Measurements from ENCODE around the gene STAC.
"Not testable (repeated sequence)": the region's sequence is repeated elsewhere in the genome, so short reads cannot be mapped to it uniquely, and the experiment has no call there.

STAC gene

GRCh38 chr3:36524560-36524959, 144.3 kb downstream of the STAC start:
- DNase-seq = no peak

GRCh38 chr3:36525115-36525801, 145.0 kb downstream of the STAC start:
- no peak for DNase-seq

DNA sequence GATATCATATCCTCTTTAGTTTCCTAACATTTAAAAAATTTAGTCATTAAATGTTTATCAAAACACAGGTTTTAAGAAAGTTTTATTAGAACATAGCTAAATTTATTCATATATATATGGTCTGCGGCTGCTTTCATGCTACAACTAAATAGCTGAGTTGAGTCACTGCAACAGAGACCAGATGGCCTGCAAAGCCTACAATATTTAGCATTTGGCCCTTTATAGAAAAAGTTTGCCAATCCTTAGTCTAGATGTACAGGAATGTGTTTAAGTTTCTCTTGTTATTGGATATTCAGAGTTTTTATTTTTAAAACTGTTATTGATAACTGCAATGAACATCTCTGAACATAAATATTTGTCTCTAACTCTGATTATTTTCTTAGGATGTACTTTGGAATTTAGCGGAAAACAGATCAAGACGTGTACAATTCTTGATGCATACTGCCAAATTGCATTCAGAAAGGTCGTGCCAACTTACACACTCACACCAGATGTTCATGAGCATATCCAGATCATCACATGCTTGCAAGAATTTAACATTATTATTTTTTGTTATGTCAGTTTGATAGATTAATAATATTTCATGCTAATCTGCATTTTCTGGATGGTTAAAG, 157.9 kb downstream of the STAC start:
- DNase-seq = no peak

DNA sequence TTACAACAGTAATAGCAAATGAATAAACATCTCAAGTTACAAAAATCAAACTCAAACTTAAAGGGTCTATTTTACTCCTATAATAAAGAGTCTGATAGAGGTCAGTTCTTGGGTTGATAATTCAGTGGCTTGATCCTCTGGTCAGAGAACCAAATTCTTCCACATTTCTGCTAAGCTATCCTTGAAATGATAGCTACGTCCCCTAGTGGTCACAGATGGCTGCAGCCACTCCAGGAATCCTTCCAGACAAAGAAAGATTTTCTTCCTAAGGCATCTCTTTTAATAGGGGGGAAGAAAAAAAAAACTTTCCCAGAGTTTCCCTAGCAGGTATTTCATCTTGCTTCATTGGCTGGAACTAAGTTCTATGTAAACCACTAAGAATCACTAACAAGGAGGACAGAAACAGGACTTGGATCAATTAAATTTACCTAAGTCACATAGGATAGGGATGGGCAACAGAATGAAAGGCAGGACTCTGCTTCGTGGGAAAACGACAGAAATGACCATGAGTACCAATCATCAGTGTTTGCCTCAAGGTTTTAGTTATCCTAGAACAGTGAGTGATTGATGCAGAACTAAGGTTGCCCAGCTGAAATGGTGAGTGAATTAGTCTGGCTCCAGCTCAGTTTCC, 160.7 kb downstream of the STAC start:
- DNase-seq = no peak

- no peak for DNase-seq
Measured at GRCh38 chr3:36542186-36542585, 161.9 kb downstream of the STAC start.

DNA sequence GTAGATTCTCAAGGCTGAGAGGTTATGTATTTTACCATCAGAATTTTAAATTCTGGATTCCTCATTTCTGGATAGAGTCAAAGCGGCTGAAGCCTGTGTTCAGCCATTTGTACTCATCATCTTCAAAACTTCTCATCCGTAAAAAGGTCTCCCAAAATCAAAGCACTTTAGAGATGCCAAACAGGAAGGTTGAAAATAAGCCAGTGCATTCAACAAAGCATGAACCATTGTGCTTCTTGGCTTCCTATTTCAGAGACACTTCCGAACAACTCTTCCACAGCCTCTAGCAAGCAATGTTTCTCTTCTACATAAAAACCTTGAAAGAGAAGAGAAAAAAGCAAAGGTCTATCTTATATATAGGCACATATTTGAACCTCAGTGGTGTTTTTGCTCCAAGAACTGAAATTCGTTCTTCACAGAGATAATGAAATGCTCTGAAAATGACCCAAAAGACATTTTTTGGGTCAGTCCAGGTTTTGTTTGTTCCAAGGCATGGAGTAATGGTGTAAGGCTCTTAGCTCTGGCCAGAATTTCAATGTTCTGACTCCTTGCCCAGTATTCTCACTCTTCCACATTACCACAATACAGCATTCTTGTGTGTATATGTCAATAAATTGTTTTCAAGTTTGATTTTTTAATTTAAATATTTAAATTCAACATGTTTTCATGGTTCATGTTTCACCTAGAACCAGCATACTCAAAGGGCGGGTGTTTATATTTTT, 163.1 kb downstream of the STAC start:
- DNase-seq = no peak

DNA sequence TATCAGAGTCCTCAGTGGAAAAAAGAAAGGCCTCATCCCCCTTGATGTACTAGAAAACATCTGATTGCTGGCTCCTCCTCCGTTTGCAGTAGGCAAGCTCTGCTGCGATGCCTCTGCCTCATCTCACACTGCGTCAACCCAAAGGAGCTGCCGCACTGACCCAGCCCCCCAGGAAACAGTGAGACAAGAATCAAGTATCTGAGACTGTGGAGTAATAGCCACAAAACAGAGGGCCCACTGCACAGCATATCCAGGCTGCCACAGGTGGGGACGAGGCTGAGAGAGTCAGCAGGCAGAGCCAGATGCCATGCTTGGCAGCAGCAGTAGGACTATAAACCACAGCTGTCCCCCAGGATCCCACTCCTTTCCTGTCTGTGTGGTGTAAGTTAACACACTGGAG, 165.9 kb downstream of the STAC start:
- no peak for DNase-seq

- no peak for DNase-seq
Measured at GRCh38 chr3:36548712-36549111, 168.4 kb downstream of the STAC start.

DNA sequence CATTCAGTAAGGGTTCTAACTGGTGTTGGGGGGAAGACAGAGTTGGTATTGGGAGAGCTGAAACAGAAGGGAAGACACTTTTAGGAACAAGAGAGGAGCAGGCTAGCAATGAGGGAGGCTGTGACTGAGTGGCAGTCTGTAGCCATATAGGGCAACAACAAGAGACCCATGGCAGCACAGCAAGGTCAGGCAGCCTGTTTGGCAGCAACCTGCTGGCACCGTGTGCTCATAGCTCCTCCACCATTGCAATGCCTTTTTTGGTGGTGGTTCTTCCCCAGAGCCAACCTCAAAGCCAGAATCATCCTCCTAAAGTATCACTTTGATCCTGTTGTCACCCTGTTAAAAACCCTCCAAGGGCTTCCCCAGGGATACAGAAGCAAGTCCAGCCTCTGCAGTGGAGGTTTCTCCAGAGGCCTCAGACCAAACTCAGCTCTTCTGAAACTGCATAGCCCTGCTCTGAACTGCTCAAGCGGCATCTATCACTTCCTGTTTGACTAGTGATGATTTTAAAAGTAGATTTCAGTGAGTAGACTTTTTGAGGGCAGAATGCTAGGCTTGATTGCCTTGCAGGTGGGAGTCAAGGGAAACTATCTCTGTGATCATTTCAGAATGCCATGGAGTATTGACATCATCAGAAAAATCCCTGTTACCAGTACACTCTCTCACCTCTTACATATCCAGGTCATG, 176.9 kb downstream of the STAC start:
- no peak for DNase-seq

- DNase-seq = no peak
Measured at GRCh38 chr3:36557708-36558421, 177.6 kb downstream of the STAC start.

- DNase-seq = no peak
Measured at GRCh38 chr3:36558961-36559360, 178.7 kb downstream of the STAC start.

GRCh38 chr3:36560685-36561084, 180.4 kb downstream of the STAC start:
- no peak for DNase-seq

GRCh38 chr3:36561601-36562000, 181.3 kb downstream of the STAC start:
- DNase-seq = no peak

- no peak for DNase-seq
Measured at GRCh38 chr3:36562945-36563344, 182.6 kb downstream of the STAC start.

- DNase-seq = no peak
Measured at GRCh38 chr3:36575241-36575640, 194.9 kb downstream of the STAC start.

DNA sequence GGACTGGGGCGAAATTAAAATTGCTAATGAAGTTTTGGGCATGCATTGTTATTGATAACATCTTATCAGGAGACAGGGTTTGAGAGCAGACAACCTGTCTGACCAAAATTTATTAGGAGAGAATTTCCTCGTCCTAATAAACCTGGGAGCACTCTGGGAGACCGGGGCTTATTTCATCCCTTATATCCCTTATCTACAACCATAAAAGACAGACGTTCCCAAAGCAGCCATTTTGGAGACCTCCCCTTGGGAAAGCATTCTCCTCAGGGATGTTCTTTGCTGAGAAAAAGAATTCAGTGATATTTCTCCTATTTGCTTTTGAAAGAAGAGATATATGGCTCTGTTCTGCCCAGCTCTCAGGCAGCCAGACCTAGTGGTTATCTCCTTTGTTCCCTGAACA, 198.1 kb downstream of the STAC start:
- not testable (repeated sequence) for DNase-seq

DNA sequence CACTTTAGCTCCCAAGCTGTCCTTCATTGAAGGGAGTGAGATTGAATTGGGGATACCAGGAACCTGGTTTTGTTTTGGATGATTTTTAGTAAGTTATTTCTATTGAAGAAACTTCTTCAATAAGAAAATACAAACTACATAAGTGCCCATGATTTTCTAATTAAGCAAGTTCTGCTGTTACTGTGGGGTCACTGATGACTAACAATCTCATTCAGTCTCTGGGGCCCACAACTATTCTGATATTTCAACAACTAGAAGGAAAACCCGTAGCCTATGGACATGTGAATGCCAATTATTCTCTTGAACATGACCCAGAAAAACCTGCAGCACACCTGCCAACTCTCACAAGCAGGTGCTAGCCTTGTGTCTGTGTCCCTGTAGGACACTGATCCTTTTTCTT, 199.4 kb downstream of the STAC start:
- DNase-seq = no peak

- DNase-seq = no peak
Measured at GRCh38 chr3:36580716-36581115, 200.4 kb downstream of the STAC start.

- no peak for DNase-seq
Measured at GRCh38 chr3:36591959-36592358, 211.7 kb downstream of the STAC start.

- no peak for DNase-seq
Measured at GRCh38 chr3:36595511-36595910, 215.2 kb downstream of the STAC start.

- DNase-seq = no peak
Measured at GRCh38 chr3:36596419-36596818, 216.1 kb downstream of the STAC start.

DNA sequence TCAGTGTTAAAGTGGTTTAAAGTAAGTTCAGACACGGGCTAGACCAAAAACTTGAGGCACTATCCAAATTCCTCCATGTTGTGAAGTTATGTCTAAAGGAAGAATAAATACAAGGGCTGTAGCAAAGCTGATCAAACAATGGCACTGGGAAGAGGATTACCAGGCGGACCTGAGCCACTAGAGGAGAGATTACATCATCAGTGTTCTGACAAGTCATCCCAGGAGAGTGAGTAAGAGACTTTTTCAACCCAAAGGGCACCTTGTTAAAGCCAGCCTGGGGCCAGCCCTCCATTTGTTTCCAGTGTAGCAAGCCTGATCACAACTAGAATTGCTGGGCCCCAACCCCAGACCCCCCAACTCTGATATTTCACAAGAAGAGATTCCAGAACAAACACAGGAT, 217.1 kb downstream of the STAC start:
- no peak for DNase-seq

Data from stimulated activated CD4-positive, alpha-beta T cell treated with anti-CD3 and anti-CD28 coated beads, Interleukin-12 subunit alpha, Interleukin-12 subunit beta, amount 100 ng/mL, for 4 hours (primary cell).